ENCODE measurements around the gene BARX1. TPM values are rescaled to one million over a fixed set of nuclear protein-coding genes. Genes with fewer than 3 reads are reported as not detected.

The BARX1 gene
- polyA plus RNA-seq, 1 donor from 2014 or later, result not detected

DNA sequence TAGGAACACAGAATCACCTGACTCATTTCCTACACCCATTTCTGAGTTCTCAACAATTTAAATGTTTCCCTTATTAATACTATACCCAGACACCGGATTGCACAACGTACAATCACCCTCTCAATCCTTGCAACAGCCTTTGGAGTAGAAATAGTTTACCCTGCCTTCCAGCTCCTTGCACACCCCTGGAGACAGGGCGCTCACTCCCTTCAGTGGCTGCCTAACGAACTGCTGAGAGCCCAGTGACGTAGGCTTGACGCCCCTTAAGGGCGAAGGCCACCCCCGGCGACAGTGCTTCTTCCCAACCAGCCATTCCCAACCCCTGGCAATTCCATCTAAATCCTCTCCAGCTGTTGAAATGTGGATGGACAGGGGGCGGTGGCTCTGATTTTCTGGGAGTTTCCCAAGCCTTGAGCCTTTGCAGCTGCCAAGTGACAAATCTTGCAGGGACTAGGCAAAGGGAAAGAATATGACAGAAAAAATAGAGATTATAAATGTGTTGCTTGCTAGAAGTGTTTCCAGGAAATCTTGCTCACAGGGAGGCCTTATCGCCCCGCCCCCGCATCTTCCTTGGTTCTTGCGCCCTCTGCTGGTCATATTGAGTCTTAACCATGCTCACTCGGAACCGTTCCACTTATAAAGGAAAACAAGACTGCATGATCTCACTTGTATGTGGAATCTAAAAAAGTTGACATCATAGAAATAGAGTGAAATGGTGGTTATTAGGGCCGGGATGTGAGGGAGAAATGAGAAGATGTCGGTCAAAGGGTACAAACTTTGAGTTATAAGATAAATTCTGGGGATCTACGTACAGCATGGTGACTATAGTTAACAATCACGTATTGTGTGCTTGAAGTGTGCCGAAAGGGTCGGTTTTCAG is 7.6 kb upstream of the BARX1 start:
- H3K27me3 ChIP-seq (ENCODE audit: insufficient read depth, low read depth, low read length), result peaks cover 50% of the 10 kb centered on the region
- no peaks in the 10 kb centered on the region for H3K9me3 ChIP-seq (ENCODE audit: low read length)
- H4K20me1 ChIP-seq (ENCODE audit: insufficient read depth), result no peaks in the 10 kb centered on the region
- H3K79me2 ChIP-seq (replicated peaks; ENCODE audit: insufficient read depth, low read length), result no peaks in the 10 kb centered on the region
- H2AFZ ChIP-seq (ENCODE audit: low read depth, low read length), result no peak overlapping the region
- H3F3A ChIP-seq (ENCODE audit: insufficient read depth, low read length, poor library complexity, severe bottlenecking), result no peaks in the 10 kb centered on the region
- H3K36me3 ChIP-seq (ENCODE audit: insufficient read depth, low read length), result no peaks in the 10 kb centered on the region
- H3K4me2 ChIP-seq (ENCODE audit: low read length), result no peak overlapping the region
- H3K4me3 ChIP-seq (ENCODE audit: low read length), result no peak overlapping the region
- H3K27ac ChIP-seq (ENCODE audit: low read length), result no peak overlapping the region
- no peak overlapping the region for H3K9ac ChIP-seq (ENCODE audit: low read length)
- H3K9me2 ChIP-seq (ENCODE audit: insufficient read depth, low read length), result no peaks in the 10 kb centered on the region
- TF ChIP-seq, protein P1, sequence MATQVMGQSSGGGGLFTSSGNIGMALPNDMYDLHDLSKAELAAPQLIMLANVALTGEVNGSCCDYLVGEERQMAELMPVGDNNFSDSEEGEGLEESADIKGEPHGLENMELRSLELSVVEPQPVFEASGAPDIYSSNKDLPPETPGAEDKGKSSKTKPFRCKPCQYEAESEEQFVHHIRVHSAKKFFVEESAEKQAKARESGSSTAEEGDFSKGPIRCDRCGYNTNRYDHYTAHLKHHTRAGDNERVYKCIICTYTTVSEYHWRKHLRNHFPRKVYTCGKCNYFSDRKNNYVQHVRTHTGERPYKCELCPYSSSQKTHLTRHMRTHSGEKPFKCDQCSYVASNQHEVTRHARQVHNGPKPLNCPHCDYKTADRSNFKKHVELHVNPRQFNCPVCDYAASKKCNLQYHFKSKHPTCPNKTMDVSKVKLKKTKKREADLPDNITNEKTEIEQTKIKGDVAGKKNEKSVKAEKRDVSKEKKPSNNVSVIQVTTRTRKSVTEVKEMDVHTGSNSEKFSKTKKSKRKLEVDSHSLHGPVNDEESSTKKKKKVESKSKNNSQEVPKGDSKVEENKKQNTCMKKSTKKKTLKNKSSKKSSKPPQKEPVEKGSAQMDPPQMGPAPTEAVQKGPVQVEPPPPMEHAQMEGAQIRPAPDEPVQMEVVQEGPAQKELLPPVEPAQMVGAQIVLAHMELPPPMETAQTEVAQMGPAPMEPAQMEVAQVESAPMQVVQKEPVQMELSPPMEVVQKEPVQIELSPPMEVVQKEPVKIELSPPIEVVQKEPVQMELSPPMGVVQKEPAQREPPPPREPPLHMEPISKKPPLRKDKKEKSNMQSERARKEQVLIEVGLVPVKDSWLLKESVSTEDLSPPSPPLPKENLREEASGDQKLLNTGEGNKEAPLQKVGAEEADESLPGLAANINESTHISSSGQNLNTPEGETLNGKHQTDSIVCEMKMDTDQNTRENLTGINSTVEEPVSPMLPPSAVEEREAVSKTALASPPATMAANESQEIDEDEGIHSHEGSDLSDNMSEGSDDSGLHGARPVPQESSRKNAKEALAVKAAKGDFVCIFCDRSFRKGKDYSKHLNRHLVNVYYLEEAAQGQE (IDR thresholded peaks at IDR 0.05; ENCODE audit: borderline replicate concordance), result no peak
- TF ChIP-seq RAD21 (conservative IDR thresholded peaks at IDR 0.05) (peak; percentile 91), EP300 (conservative IDR thresholded peaks at IDR 0.05; ENCODE audit: poor library complexity, severe bottlenecking) (no peak), SMC3 (conservative IDR thresholded peaks at IDR 0.05; ENCODE audit: poor library complexity) (peak; percentile 94), EZH2 (IDR thresholded peaks at IDR 0.05; ENCODE audit: borderline replicate concordance, insufficient read depth, low read length, poor library complexity, severe bottlenecking) (no peak), POLR2AphosphoS5 (IDR thresholded peaks at IDR 0.05) (no peak), TAF1 (IDR thresholded peaks at IDR 0.05; ENCODE audit: low read depth) (no peak), MXI1 (conservative IDR thresholded peaks at IDR 0.05; ENCODE audit: poor library complexity, severe bottlenecking) (no peak)
- TF ChIP-seq, protein P2, sequence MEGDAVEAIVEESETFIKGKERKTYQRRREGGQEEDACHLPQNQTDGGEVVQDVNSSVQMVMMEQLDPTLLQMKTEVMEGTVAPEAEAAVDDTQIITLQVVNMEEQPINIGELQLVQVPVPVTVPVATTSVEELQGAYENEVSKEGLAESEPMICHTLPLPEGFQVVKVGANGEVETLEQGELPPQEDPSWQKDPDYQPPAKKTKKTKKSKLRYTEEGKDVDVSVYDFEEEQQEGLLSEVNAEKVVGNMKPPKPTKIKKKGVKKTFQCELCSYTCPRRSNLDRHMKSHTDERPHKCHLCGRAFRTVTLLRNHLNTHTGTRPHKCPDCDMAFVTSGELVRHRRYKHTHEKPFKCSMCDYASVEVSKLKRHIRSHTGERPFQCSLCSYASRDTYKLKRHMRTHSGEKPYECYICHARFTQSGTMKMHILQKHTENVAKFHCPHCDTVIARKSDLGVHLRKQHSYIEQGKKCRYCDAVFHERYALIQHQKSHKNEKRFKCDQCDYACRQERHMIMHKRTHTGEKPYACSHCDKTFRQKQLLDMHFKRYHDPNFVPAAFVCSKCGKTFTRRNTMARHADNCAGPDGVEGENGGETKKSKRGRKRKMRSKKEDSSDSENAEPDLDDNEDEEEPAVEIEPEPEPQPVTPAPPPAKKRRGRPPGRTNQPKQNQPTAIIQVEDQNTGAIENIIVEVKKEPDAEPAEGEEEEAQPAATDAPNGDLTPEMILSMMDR (IDR thresholded peaks at IDR 0.05; ENCODE audit: poor library complexity, severe bottlenecking), result peak; percentile 90

DNA sequence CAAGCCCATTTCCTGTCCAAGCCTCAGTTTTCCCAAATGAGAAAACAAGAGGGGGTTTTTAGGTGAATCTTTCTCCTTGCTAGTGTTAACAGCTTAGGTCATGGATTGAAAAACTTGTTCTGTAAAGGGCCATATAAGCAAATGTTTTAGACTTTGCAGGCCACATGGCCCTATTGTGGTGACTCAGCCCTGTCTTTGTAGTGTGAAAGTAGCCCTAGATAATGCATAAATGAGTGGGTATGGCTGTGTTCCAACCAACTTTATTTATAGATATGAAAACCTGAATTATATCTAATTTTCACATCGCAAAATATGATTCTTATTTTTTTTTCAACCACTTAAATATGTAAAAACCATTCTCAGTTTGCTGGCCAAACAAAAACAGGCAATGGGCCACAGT is 6.9 kb upstream of the BARX1 start:
- no peak overlapping the region for H3K27ac ChIP-seq (ENCODE audit: low read length)
- H3K9me3 ChIP-seq (ENCODE audit: low read length), result no peaks in the 10 kb centered on the region
- H3K4me3 ChIP-seq (ENCODE audit: low read length), result no peak overlapping the region
- H3F3A ChIP-seq (ENCODE audit: insufficient read depth, low read length, poor library complexity, severe bottlenecking), result no peaks in the 10 kb centered on the region
- TF ChIP-seq POLR2AphosphoS5 (IDR thresholded peaks at IDR 0.05) (no peak), SMC3 (conservative IDR thresholded peaks at IDR 0.05; ENCODE audit: poor library complexity) (no peak), EZH2 (IDR thresholded peaks at IDR 0.05; ENCODE audit: borderline replicate concordance, insufficient read depth, low read length, poor library complexity, severe bottlenecking) (no peak)
- TF ChIP-seq, protein P1 (IDR thresholded peaks at IDR 0.05; ENCODE audit: borderline replicate concordance), result no peak
- TF ChIP-seq, protein P2 (IDR thresholded peaks at IDR 0.05; ENCODE audit: poor library complexity, severe bottlenecking), result no peak
- no peak overlapping the region for H3K9ac ChIP-seq (ENCODE audit: low read length)
- peaks cover 57% of the 10 kb centered on the region for H3K27me3 ChIP-seq (ENCODE audit: insufficient read depth, low read depth, low read length)
- H4K20me1 ChIP-seq (ENCODE audit: insufficient read depth), result no peaks in the 10 kb centered on the region
- H3K36me3 ChIP-seq (ENCODE audit: insufficient read depth, low read length), result no peaks in the 10 kb centered on the region
- no peaks in the 10 kb centered on the region for H3K9me2 ChIP-seq (ENCODE audit: insufficient read depth, low read length)
- H2AFZ ChIP-seq (ENCODE audit: low read depth, low read length), result no peak overlapping the region
- H3K79me2 ChIP-seq (replicated peaks; ENCODE audit: insufficient read depth, low read length), result no peaks in the 10 kb centered on the region
- H3K4me2 ChIP-seq (ENCODE audit: low read length), result no peak overlapping the region

Measured in neural cell (in vitro differentiated cells).